LHCN-M2 (cell line): Measurements from ENCODE around the gene CNTN4. TPM values are rescaled to one million over a fixed set of nuclear protein-coding genes. Genes with fewer than 3 reads are reported as not detected.
"Not testable (repeated sequence)": the region's sequence is repeated elsewhere in the genome, so short reads cannot be mapped to it uniquely, and the experiment has no call there.

Source experiments
- DNase-seq: peaks from one replicate; pipeline ENCODE4 v3.0.0-alpha.2; 2012; ENCODE audit warnings: low read depth
- total RNA-seq: library from RNA; depleted of rRNA; stranded (reverse); fragments of >200 nt; gene quantifications from 2 replicates; pipeline ENCODE4 v1.2.3, GENCODE V29; 2014

The CNTN4 gene
- total RNA-seq, 1 experiment from 2014 or later, result not detected

DNA sequence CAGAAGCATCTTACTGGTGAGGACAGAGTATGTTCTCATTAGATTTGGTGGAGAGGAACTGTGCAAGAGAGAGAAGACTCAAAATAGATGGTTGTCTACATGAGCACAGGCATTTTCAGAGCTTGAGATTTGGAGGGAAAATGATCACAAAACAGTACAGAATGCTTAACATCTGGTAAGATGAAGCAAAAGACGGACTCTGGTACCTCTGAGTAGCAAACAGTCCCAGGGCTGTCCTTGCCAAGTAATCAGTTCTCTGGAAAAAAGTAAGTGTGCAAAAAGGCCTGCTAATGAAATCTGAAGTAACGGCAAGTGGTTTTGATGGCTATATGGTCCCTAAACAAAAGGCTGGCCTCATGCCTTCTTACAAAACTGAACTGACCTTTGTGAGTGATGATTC, 414.2 kb downstream of the CNTN4 start:
- DNase-seq, result no peak

DNA sequence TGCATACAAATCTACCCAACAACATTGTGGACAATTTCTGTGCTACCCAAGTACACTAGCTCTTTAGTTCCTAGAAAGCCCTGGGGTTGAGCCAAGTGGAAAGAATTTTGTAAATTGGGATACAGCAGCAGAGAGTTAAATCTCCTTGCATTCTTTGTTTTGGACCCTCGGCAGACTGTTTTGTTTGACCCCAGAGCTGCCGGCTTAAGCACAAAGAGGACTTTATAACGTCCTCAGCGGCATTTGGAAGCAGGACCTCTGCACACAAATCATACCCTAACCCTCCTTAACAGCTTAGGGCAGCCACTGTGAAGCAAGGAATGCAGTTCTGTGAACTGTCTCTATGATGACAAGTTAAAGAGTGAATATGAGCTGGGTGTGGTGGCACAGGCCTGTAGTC, 415.3 kb downstream of the CNTN4 start:
- DNase-seq, result no peak

DNA sequence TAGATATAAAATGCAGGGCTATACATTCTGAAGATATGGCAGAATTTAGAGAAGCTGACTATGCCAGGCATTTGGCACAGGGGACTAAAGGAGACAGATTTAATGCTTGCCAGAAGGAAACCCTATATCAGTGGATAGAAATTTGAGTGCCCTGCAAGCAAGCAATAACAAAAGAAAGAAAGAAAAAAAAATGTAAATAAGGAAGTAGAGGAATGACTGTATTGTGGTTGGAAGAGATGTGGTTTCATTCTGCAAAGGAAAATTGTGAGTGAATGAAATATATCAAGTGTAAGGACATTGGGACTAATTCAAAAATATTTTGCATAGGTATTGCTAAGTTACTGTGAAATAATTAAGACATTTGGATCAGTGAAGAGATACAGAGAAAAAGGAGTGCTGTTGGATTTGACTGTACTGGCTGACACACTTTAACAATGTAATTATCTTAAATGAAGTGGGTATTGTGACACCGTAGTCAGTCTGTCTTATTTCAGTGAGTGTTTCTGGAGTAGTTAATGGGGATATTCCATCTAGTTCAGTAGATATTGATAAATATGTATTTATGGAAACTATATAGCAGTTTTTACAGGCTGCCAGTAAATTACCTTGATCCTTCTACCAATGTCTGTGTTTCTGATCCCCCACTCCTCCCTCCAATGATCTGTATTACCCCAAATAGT, 418.2 kb downstream of the CNTN4 start:
- no peak for DNase-seq

DNA sequence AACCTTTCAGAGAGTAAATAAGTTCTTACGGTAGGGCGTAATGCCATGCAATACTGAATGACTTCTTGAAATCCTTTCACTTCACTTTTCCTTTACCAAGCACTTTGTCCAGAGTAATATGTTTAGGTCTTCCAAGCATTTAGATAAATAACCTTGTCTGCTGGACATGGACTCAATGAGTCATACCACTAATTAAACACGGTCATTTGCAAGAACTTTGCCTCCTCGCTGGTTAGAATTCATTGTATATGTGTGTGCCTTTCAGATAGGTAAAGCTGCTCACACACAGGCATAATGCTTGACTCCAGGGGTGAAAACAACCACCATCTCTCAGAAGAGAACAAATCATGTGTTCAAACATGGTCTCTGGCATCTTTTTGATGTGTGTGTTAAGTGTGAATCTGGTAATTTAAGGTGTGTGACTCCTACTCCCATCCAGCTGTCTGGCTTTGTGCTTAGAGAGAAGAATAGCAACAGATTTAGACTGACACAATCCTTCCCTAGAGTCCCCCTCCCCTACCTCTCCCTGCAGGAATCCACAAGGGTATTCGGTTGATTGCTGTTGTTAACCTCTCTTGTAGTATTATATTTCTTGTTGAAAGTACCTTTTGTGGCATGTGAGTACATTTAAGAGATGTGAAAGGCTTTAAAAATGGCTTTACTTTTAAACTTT, 419.0 kb downstream of the CNTN4 start:
- no peak for DNase-seq

DNA sequence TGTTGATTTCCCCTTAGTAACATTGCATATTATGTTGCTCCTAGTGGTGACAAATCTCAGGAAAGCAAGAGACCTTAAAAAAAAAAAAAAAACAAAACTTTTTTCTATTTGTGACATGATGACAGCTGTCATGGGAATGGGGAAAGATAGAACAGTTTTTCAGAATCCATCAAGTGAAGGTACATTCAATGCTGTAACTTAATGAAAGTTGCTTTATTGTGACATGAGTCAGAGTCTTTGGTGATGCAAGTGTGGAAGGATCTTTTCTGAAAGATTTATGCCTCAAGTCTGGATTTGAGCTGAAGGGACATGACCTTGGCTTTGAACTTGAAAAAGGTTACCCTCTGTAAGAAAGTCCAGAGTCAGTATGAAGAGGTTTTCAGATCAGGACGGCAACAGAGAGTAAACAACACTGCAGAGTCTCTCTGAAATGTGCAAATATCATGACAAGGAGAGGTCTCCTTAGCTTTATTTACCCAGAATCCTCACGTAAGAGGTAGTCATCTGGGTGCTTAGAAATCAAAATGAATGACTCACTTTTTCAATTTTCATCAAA, 424.7 kb downstream of the CNTN4 start:
- DNase-seq, result no peak

DNA sequence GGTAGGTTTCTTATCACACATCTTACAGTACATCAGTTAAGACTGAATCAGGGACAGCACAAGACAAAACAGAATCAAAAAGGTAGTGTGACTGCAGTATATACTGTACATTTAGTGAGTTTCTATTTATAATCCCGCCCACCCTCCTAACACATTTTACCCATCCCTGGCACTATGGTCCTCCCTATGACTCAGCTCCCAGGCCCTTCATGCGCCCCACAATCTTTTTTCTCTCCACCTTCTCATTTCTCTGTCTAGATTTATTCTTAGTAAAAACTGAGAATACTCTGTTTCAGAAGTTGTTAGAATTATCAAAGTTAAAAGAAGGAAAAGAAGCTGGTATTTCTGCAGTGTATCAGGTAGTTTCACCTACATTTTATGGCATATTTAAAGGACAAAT, 427.3 kb downstream of the CNTN4 start:
- no peak for DNase-seq

DNA sequence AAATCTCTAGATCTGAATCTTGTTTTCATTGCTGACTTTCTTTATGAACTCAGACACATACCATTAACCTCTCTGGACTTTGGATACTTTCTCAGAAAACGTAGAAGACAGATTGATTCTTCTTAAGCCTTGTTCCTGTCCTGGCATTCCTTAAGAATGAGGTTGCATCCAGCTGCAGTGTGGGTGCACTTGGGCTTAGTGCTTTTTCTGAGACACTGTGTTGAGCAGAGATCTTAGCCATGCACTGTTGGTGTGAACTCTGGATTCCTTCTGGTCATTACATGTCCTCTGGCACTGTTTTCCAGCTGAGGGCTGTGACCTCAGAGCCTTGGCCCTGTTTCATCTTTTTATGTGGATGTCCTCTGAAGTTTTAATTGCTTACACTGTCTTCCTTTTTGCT, 428.3 kb downstream of the CNTN4 start:
- DNase-seq, result no peak

DNA sequence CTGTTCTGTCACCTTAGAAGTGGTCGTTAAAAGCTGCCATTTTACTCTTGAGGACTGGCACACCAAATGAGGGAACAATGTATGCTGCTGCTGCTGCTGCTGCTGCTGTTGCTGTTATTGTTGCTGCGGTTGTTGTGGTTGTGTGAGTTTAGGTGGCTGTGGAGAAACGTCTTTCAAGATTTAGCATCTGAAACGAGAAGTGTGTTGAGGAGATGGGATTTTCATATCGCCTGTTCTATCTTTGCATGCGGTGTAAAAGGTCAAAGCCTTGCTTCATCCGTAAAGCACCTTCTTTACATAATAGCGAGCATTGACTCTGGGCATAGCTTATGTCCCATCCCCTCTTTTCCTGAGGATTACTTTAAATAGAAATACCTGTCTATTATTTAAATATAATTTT, 428.7 kb downstream of the CNTN4 start:
- not testable (repeated sequence) for DNase-seq

DNA sequence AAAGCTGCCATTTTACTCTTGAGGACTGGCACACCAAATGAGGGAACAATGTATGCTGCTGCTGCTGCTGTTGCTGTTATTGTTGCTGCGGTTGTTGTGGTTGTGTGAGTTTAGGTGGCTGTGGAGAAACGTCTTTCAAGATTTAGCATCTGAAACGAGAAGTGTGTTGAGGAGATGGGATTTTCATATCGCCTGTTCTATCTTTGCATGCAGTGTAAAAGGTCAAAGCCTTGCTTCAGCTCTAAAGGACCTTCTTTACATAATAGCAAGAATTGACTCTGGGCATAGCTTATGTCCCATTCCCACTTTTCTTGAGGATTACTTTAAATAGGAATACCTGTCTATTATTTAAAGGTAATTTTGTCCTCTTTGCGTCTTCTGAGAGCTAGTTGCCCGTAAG, 436.1 kb downstream of the CNTN4 start:
- not testable (repeated sequence) for DNase-seq

DNA sequence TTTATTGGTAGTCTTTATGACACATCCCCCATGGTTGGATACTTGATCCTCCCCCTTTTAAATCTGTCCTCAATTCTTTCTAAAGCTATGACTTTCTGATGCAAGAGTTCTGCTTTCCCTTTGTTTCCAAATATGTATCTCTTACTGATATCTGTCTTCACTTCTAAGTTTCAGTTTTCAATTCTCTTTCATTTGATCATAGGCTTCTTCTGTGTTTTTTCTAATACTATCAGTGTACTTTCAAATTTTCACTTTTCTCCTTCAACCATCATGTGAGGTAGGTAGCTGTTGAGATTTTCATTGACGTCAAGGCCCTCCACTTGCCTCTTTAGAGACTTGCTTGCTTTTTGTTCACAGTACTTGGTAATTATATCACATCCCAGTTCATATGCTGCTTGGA, 436.5 kb downstream of the CNTN4 start:
- no peak for DNase-seq

DNA sequence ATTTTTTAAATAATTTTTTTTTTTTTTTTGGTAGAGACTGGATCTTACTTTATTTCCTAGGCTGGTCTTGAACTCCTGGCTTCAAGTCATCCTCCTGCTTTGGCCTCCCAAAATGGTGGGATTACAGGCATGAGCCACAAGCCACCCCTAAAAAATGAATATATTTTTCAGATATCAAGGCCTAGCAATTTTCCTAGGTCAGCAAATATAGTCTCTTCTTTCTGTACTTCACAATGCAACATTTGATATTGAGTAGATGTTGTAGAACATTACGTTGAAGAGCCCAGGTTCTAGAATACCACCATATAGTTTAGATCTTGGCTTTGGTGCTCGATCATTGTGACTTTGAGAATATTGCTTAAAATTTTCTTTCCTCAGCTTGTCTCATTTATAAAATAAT, 437.9 kb downstream of the CNTN4 start:
- no peak for DNase-seq

DNA sequence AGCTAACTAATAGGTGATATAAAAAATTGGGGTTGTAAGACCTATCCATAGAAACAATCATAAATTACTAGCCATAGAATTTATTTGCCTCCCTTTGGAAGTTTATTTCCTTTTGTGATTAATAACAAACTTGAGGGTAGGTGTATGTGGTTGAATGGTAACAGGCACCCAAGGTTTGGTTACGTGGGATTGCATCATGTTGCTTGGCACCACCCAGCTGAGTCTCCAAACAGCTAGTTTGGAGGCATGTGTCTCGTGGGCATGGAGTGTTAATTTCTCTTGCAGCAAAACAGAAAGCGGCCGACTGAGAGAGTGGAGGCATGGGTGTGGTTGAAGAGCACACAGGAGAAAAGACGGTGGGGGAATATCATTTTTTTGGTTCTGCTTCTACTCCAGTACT, 441.4 kb downstream of the CNTN4 start:
- no peak for DNase-seq

DNA sequence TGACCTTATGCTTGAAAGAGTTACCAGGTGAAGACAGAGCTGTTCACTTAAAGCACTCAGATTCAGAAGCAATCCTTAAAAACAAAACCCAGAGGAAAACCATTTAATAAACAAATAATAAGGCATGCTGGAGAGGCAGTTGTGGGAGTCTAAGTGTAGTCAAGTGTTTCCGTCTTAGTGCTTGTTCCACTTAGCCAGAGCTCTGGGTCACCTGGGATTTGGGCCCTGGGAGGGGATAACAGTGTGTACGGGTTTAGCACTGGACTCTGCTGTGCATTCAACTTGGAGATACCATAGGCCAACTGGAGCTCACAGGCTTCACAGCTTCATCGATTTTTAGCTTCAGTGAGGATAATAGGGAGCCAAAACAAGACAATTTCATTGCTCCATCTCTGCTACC, 444.6 kb downstream of the CNTN4 start:
- no peak for DNase-seq

DNA sequence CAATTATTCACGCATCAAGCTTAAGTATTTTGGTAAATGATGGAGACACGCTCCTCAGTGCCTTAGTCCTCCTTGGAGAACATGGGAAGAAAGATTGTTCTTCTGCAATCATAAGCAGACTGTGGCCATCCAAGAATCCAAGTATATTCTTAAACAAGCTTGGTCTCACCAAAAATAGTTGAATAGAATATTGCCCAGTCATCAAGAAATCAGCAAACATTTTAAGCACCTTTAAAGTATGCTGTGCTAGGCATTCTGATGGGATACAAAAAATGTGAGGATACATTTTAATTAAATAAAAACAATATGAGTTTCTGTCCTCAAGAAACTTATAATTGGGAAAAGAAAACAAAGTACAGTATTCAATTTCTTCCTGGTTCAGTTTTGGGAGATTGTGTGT, 445.5 kb downstream of the CNTN4 start:
- DNase-seq, result no peak

DNA sequence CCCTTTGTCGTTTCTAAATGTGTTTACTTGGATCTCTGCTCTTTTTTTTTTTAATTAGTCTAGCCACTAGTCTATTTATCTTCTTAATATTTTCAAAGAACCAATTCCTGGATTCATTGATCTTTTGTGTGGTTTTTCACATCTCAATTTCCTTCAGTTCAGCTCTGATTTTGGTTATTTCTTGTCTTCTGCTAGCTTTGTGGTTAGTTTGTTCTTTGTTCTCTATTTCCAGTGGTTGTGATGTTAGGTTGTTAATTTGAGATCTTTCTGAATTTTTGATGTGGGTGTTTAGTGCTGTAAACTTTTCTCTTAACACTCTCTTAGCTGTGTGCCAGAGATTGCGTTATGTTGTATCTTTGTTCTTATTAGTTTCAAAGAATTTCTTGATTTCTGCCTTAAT, 446.1 kb downstream of the CNTN4 start:
- DNase-seq, result no peak

DNA sequence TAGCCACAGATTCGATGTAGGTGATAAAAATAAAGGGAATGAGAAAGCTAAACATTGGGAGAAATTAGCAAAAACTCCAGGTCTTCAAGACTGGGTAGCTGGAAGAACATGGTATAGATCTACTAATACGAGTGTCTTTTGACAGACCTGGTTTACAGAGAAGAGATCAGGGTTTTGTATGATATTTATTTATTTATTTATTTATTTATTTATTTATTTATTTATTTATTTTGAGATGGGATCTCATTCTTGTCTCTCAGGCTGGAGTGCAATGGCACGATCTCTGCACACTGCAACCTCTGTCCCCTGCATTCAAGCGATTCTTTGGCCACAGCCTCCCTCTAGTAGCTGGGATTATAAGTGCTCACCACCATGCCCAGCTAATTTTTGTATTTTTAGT, 448.4 kb downstream of the CNTN4 start:
- DNase-seq, result no peak

DNA sequence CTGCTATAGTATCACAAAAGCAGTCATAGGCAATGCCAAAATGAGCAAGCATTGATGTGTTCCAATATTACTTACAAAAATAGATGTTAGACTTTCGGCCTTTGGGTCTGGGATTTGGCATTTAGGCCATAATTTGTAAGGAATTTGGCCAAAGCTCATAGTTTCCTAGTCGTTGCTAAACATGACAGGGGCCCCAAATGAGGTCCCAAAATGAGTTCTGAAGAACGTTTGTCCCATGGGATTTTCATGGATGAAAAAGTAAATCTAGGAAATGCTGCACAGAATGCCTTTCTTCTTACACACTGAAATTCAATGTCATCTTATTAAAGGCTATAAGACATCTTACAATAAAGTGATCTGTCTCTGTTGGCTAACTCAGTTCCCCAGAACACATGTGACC, 456.0 kb downstream of the CNTN4 start:
- DNase-seq, result no peak

DNA sequence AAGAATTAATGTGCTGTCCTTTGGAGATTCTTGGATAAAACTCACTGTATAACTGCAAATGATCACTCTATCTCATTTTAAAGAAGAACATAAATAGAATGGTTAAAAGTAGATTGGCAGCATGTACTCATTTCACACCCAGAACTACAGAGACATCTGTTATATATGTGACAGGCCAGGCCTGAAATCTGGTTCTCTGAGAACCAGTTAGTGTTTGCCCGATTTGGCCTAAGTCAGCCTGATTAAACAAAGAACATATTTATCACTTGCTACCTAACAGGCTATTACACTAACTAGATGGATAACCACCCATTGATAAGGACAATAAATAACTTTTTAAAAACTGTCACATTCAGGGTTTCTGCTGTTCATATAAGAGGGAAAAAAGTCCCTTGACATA, 460.1 kb downstream of the CNTN4 start:
- DNase-seq, result no peak

DNA sequence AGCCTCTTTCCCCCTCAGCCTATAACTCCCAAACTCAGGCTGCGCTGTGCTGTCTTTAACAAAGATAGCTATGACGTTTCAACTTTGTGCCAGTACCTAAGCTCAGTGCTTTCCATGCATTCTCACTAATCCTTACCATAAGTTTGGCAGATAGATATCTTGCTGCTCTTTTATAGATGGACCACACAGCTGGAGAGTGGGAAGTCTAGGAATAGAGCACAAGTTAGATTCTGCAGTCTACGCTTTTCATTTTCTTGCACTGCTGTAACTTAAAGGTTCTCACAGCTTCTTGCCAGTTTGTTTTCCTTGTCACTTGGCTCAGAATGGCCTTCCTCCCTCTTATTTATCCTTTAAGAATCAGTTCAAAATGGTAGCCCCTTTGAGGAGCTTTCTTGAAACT, 468.8 kb downstream of the CNTN4 start:
- DNase-seq, result no peak

DNA sequence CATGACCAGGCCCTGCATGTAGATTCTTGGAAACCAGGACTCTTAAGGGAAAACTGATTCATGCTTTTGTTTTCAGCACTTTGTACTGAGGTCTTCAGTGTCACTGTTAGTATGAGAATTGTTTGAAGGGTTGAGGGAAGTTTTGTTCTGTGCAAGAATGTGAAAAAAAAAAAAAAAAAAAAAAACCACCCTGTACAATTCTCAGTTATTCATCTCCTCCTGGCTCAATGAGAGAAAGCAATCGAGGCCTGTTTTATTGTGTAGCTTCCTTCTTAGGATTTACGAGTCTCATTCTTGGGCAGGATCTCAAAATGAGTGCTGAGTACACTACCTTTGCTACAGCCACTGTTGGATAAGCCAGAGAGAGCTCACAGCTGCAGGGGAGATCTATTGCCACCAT, 469.5 kb downstream of the CNTN4 start:
- DNase-seq, result no peak

DNA sequence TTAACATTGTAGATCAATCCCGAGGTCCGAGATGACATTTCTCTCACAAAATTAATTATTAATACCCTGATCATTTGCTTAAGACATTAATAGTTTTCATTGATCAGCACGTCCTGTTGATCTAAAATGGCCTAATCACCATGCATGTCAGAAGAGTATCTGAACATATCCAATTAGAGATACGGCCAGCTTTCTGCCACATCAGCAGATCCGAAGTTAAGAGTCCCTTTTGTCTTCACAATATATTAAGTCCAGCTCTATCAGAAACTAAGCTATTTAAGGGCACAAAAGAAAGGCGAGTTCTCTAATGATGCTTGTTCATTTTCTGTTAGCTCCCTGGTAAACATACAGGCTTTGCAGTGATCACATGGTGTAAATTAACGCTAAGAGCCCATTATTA, 470.3 kb downstream of the CNTN4 start:
- DNase-seq, result no peak

DNA sequence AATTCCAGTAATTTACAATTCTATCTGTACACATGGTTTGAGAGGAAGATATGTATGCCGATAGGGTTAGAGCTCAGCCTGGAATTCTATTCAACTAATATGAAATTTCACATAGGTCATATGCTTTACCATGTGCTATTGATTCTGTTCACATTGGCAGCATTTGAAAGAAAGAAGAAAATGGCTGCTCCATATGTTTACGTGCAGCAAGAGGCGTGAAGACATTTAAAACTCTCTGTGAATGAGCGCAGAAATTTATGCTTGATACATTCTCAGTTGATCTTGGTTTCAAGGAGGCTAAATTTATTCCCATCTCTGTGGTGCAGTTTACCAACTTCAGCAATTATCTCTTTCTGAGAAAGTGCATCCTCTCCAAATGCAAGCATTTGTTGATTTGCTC, 478.9 kb downstream of the CNTN4 start:
- DNase-seq, result no peak

DNA sequence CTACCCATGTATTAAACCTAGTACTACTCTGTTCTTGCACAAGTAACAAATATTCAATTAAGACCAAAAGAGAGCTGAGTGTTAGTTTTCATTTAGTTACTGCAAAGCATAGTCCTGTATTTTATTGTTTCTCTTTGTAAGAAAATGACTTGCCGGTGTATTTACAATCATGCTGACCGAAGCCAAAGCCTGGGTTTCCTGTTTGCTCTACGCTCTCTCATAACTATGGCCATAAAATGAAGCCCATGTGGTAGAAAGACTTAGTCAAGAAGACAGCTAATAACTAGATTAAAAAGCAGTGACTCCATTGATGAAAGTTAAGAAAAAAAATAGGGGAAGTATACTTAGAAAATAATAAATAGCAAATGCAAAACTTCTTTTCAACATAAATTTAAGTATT, 479.9 kb downstream of the CNTN4 start:
- no peak for DNase-seq
